Uterus (tissue), 2 donors: ENCODE data around the gene SQOR.

Experiments used
- CTCF ChIP-seq, 4 experiments: fragments of 200-600 bp in 2 of 4; fragments of 450-650 bp in 2 of 4; sonication (generic) in 2 of 4; IDR thresholded peaks; one replicate each; pipeline ENCODE4 v1.5.1; 2016 to 2019; ENCODE audit warnings: antibody characterized with exemption in 4 of 4, mild to moderate bottlenecking in 2 of 4, moderate library complexity in 1 of 4
- POLR2A ChIP-seq, 2 donors: fragments of 450-650 bp; IDR thresholded peaks; one replicate each; pipeline ENCODE4 v1.6.1; 2016; ENCODE audit warnings: antibody characterized with exemption in 2 of 2, mild to moderate bottlenecking in 1 of 2, moderate library complexity in 1 of 2

GRCh38 chr15:45635763-45636292 lies 999 bp downstream of the SQOR start:
- TF ChIP-seq CTCF (IDR thresholded peaks at IDR 0.05) (no peak), POLR2A (IDR thresholded peaks at IDR 0.05) (no peak)
